ENCODE data around the gene TTC32.

The TTC32 gene

GRCh38 chr2:19850056-19851050, 51.4 kb downstream of the TTC32 start:
- no peak for DNase-seq

- no peak for DNase-seq
These were observed 52.8 kb downstream of the TTC32 start for GRCh38 chr2:19848952-19849351.

- DNase-seq = no peak
These were observed 53.6 kb downstream of the TTC32 start for GRCh38 chr2:19848029-19848750.

- DNase-seq = no peak
These were observed 54.3 kb downstream of the TTC32 start for GRCh38 chr2:19847486-19847885.
